Adrenal gland (tissue), 12 donors: ENCODE results near the gene BAG3. TPM values are rescaled to one million over a fixed set of nuclear protein-coding genes. Genes with fewer than 3 reads are reported as not detected.
A peak's percentile ranks its signal among the peaks of the same experiment; 100 is the strongest.

Source experiments
- DNase-seq, 7 donors: peaks; one replicate each; pipeline ENCODE4 v3.0.0-alpha.2; 2019 to 2020
- H3K27ac ChIP-seq, 5 donors: fragments of 200-600 bp; sonication (generic) in 4 of 5; 1 replicate in 3 of 5; 2 replicates in 2 of 5; pipeline versions ENCODE4 v1.5.1 to v1.8.0; 2016 to 2020; ENCODE audit warnings: mild to moderate bottlenecking in 1 of 5
- H3K27me3 ChIP-seq: fragments of 200-600 bp; 2 replicates; pipeline ENCODE4 v1.8.0; 2021
- H3K36me3 ChIP-seq, 2 donors: fragments of 200-600 bp; replicated peaks in 1 of 2; 1 replicate in 1 of 2; 2 replicates in 1 of 2; pipeline versions ENCODE4 v1.5.1 to v1.8.0; 2018 to 2022
- H3K4me1 ChIP-seq, 2 donors: fragments of 200-600 bp; replicated peaks in 1 of 2; 1 replicate in 1 of 2; 2 replicates in 1 of 2; pipeline versions ENCODE4 v1.5.1 to v1.8.0; 2018 to 2021
- H3K4me3 ChIP-seq, 4 donors: fragments of 200-600 bp; sonication (generic) in 3 of 4; one replicate each; pipeline ENCODE4 v1.5.1; 2016 to 2018
- H3K9me3 ChIP-seq, 3 donors: fragments of 200-600 bp; sonication (generic) in 1 of 3; replicated peaks in 1 of 3; 1 replicate in 2 of 3; 2 replicates in 1 of 3; pipeline versions ENCODE4 v1.5.1 to v1.8.0; 2016 to 2021
- POLR2A ChIP-seq, 2 donors: fragments of 450-650 bp; IDR thresholded peaks; one replicate each; pipeline ENCODE4 v1.6.1; 2017; ENCODE audit warnings: antibody characterized with exemption in 2 of 2, mild to moderate bottlenecking in 2 of 2, moderate library complexity in 1 of 2
- WGBS, 4 donors: extraction: QIAGEN DNeasy Blood & Tissue Kit in 2 of 4; methylation state at CpG; one replicate each; pipeline versions ENCODE4 v1.1.5 to v1.1.7; 2013 to 2017; 5-methylcytosine and 5-hydroxymethylcytosine counted together
- intact Hi-C, 2 donors: fragments of 100-400 bp; cut with DNase I; formaldehyde crosslinking; loops; one replicate each; pipeline versions ENCODE4 v1.14.1 to v1.15.0; 2022 to 2023
- polyA plus RNA-seq, 3 donors: library from polyadenylated mRNA; stranded (reverse); fragments of 200-250 nt in 2 of 3; fragments of 350-450 nt in 1 of 3; fragmentation: Illumina TruSeq in 1 of 3; extraction: RNeasy Lipid Tissue Mini Kit (QIAGEN cat#74804) in 1 of 3; gene quantifications; one replicate each; pipeline ENCODE4 v1.2.3, GENCODE V29; 2013 to 2014
- total RNA-seq, 9 donors: library from RNA; depleted of rRNA in 4 of 9; stranded (reverse); fragments of >200 nt in 4 of 9; fragments of 120-200 nt in 1 of 9; fragmentation: NEBNext Ultra II Directional in 1 of 9; extraction: Animal tissue kit (Norgen Biotek cat#: 25700) in 1 of 9; gene quantifications; one replicate each; pipeline versions ENCODE4 v1.1.0 to v1.2.4, GENCODE V29; 2013 to 2023
- TF ChIP-seq, protein P1 (sequence below), 6 experiments: fragments of 450-650 bp in 4 of 6; fragments of 200-600 bp in 2 of 6; sonication (generic) in 1 of 6; IDR thresholded peaks; 1 replicate in 5 of 6; 2 replicates in 1 of 6; pipeline versions ENCODE4 v1.5.1 to v1.8.0; 2016 to 2021; ENCODE audit warnings: antibody characterized with exemption in 6 of 6, mild to moderate bottlenecking in 2 of 6, moderate library complexity in 1 of 6
- donor health status: healthy with polysubstance abuse.
- donor health status: Bipolar disorder and iron deficiency.
- donor health status: DM: yes; HTN: yes; CAD: no.
- donor health status: DM: no; HTN: no; CAD: no.
- donor health status: DM: no; HTN: no; CAD: no.
- donor health status: DM: yes; HTN: yes; CAD: no.

Gene BAG3
- total and polyA plus RNA-seq, 12 donors: 6.1 to 49.3 (median 30.0) TPM

DNA sequence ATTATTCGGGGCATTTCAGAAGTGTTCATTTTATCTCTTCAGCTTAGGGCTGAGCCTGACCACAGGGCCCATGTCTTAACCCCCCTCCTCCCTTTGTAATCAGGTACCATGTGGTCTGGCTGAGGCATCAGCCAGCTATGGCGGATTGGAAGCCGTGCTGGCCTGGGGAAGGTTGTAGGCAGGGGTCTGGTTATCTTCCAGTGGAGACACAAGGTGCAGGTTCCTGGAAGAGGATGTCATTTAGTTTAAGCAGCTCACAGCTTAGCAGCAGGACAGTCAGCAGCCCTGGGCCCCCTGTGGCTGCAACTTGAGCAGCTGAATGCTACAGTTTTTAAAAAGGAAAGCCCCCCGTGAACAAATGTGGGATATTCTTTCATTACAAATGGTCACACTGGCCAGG is 22.1 kb downstream of the BAG3 start:
- H3K36me3 ChIP-seq: peaks cover 0 to 72% of the 10 kb centered on the region in 2 donors
- H3K9me3 ChIP-seq: no peaks in the 10 kb centered on the region
- H3K27ac ChIP-seq: no peak overlapping the region
- H3K4me3 ChIP-seq: no peak overlapping the region
- DNase-seq: no peak
- peaks cover 6 to 10% of the 10 kb centered on the region in 2 donors for H3K4me1 ChIP-seq
- intact Hi-C loops: no loop called here
- 77 to 92% (median 82%) methylated on average over 4 of the region's 4 CpGs for WGBS, 4 donors
- no peak for TF ChIP-seq POLR2A (IDR thresholded peaks at IDR 0.05)
- TF ChIP-seq, protein P1, sequence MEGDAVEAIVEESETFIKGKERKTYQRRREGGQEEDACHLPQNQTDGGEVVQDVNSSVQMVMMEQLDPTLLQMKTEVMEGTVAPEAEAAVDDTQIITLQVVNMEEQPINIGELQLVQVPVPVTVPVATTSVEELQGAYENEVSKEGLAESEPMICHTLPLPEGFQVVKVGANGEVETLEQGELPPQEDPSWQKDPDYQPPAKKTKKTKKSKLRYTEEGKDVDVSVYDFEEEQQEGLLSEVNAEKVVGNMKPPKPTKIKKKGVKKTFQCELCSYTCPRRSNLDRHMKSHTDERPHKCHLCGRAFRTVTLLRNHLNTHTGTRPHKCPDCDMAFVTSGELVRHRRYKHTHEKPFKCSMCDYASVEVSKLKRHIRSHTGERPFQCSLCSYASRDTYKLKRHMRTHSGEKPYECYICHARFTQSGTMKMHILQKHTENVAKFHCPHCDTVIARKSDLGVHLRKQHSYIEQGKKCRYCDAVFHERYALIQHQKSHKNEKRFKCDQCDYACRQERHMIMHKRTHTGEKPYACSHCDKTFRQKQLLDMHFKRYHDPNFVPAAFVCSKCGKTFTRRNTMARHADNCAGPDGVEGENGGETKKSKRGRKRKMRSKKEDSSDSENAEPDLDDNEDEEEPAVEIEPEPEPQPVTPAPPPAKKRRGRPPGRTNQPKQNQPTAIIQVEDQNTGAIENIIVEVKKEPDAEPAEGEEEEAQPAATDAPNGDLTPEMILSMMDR (IDR thresholded peaks at IDR 0.05): no peak
- no peaks in the 10 kb centered on the region for H3K27me3 ChIP-seq

DNA sequence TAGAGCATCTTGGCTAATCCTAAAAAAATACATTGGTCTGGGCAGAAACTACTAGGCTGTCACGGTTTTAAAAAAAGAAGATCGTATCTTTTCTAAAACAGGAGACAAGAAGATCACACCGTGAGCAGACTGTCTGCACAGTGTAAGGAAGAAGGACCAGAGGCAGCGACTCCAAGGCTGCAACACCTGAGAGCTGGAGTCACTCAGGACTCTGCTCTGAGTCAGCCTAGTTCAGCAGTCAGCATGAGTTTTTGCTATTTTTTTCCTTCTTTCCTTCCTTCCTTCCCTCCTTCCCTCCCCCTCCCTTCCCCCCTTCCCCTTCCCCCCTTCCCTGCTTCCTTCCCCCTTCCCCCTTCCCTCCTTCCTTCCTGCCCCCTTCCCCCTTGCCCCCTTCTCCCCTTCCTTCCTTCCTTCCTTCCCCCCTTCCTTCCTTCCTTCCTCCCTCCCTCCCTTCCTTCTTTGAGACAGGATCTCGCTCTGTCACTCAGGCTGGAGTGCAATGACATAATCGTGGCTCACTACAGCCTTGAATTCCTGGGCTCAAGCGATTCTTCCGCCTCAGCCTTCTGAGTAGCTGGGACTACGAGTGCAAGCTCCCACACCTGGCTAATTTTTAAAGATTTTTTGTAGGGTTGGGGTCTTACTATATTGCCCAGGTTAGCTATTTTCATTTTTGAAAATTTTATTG is 24.4 kb downstream of the BAG3 start:
- H3K9me3 ChIP-seq: no peaks in the 10 kb centered on the region
- no peak overlapping the region for H3K4me3 ChIP-seq
- intact Hi-C loops: no loop called here
- TF ChIP-seq POLR2A (IDR thresholded peaks at IDR 0.05): no peak
- TF ChIP-seq, protein P1 (IDR thresholded peaks at IDR 0.05): no peak
- DNase-seq: peak in 2 of 7 donors; percentile 51 to 63
- WGBS, 4 donors: 43 to 53% (median 48%) methylated on average over 7 to 9 of the region's 9 CpGs
- no peaks in the 10 kb centered on the region for H3K4me1 ChIP-seq
- no peak overlapping the region for H3K27ac ChIP-seq
- no peaks in the 10 kb centered on the region for H3K27me3 ChIP-seq
- H3K36me3 ChIP-seq: peaks cover 0 to 63% of the 10 kb centered on the region in 2 donors

GRCh38 chr10:119677126-119677525 is 25.9 kb downstream of the BAG3 start:
- peaks cover 0 to 48% of the 10 kb centered on the region in 2 donors for H3K36me3 ChIP-seq
- no peak for TF ChIP-seq POLR2A (IDR thresholded peaks at IDR 0.05)
- TF ChIP-seq, protein P1 (IDR thresholded peaks at IDR 0.05): no peak
- no peak overlapping the region for H3K27ac ChIP-seq
- H3K4me1 ChIP-seq: peaks cover under 1 to 5% of the 10 kb centered on the region in 2 donors
- no peaks in the 10 kb centered on the region for H3K9me3 ChIP-seq
- 90 to 92% (median 91%) methylated on average over 6 of the region's 6 CpGs for WGBS, 4 donors
- H3K27me3 ChIP-seq: no peaks in the 10 kb centered on the region
- H3K4me3 ChIP-seq: no peak overlapping the region
- no peak for DNase-seq
- intact Hi-C loops: no loop called here

DNA sequence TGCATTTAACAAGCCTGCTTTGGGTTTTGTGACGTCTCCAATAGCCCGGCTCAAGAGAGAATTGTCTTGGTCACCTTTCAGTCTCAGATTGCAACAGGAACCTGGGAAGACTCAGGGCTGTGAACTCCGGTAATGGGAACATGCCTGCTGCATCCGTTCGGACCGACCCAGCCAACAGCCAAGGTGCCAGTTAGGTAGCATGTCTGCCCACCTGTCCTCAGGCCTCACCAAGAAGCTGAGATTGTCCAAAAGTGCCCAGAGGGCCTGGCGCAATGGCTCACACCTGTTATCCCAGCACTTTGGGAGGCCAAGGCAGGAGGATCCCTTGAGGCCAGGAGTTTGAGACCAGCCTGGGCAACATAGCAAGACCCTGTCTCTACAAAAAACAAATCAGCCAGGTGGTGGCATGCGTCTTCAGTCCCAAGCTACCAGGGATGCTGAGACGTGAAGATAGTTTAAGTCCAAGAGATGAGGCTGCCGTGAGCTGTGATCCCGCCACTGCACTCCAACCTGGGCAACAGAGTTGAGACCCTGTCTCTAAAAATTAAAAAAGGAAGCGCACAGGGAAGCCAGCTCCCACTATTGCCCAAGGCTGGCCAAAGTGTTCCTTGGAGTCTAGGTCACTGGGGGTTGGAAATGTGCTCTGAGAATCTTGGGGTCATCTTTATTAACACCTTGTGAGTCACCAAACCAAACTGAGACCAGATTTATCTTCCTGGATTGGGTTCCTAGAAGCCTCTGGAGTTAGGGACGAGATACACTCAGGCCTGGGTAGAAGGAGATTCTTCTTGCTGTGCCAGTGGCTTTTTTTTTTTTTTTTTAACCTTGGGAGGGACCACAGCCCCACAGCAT is 26.9 kb downstream of the BAG3 start:
- 91 to 96% (median 94%) methylated on average over 8 to 13 of the region's 13 CpGs for WGBS, 4 donors
- H3K4me1 ChIP-seq: peaks cover 5 to 9% of the 10 kb centered on the region in 2 donors
- no peak for DNase-seq
- H3K27ac ChIP-seq: no peak overlapping the region
- H3K9me3 ChIP-seq: no peaks in the 10 kb centered on the region
- peaks cover 0 to 38% of the 10 kb centered on the region in 2 donors for H3K36me3 ChIP-seq
- TF ChIP-seq POLR2A (IDR thresholded peaks at IDR 0.05): no peak
- TF ChIP-seq, protein P1 (IDR thresholded peaks at IDR 0.05): no peak
- H3K4me3 ChIP-seq: no peak overlapping the region
- intact Hi-C loops: no loop called here
- H3K27me3 ChIP-seq: no peaks in the 10 kb centered on the region
